Activated naive CD4-positive, alpha-beta T cell treated with anti-CD3 and anti-CD28 coated beads, Interleukin-2, amount 10 ng/mL, durations not matched to agents 7 days and 5 days (primary cell): ENCODE measurements around the gene ZNF423.

Experiments used
- CTCF ChIA-PET: fragments of 350-600 bp; sonication (Branson Sonifier 250); formaldehyde crosslinking; loops from one replicate; lab custom pipeline; 2021; ENCODE audit warnings: antibody characterized with exemption; lab: Charles Lee
- DNase-seq: peaks from one replicate; pipeline ENCODE4 v3.0.0-alpha.2; 2020
- H3K27ac Mint-ChIP-seq: one replicate; pipeline ENCODE4 v1.8.0; 2021; ENCODE audit warnings: mild to moderate bottlenecking, moderate library complexity, mixed read lengths
- H3K27me3 Mint-ChIP-seq: one replicate; pipeline ENCODE4 v1.8.0; 2021; ENCODE audit warnings: mild to moderate bottlenecking, mixed read lengths
- H3K36me3 Mint-ChIP-seq: one replicate; pipeline ENCODE4 v1.8.0; 2021; ENCODE audit warnings: mixed read lengths
- H3K4me1 Mint-ChIP-seq: one replicate; pipeline ENCODE4 v1.8.0; 2021; ENCODE audit warnings: mixed read lengths
- H3K4me3 Mint-ChIP-seq: one replicate; pipeline ENCODE4 v1.8.0; 2021; ENCODE audit warnings: mild to moderate bottlenecking, moderate library complexity, mixed read lengths
- H3K9me3 Mint-ChIP-seq: one replicate; pipeline ENCODE4 v1.8.0; 2021; ENCODE audit warnings: mixed read lengths

ZNF423 gene

DNA sequence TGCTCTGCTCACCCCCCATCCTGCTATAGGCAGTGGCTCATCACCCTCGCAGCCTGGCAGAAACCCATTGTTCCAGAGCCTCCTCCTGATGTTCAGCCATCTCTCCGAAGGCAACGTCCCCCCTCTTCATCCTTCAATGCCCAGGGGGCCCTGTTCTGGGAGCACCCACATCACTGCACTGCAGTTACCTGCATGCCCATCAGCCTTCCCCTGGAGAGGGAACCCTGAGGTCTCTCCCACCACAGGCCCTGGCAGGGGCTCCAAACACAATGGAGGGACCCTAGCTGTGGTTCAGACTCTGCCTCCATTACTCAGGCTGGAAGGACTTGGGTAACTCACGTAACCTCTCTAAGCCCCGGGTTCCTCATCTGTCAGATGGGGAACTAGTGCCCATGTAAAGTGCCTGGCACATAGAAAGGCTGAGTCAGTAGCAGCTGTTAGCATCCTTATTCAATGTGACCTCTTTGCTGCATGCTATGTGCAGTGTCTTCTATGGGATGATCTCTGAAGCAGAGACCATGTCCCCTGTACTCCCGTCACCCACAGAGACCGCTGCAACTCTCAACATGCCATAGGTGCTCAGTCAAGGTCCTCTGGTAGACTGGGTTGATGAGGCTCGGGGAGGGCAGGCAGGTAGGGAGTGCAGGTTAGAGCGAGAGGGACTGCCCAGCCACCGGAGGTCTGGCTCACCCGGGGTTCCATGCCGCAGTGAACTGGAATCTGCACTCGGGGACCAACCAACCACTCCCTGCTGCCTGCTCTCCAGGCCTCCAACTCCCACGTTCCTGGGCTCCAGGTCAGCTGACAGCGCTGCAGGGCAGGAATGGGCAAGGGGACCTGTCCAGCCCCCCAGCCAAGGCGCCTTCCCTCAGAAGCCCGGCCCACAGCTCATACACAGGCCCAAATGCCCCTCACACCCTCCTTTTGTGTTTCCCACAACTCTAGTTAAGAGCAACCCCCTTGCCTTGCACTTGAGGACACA, 233.2 kb downstream of the ZNF423 start:
- no peak for DNase-seq
- Mint-ChIP-seq H3K27ac (no peak overlapping the region), H3K4me3 (no peak overlapping the region), H3K36me3 (no peaks in the 10 kb centered on the region), H3K9me3 (no peaks in the 10 kb centered on the region), H3K27me3 (no peaks in the 10 kb centered on the region), H3K4me1 (no peaks in the 10 kb centered on the region)
- CTCF ChIA-PET = interaction anchor here (0.6 kb wide), 1 partner anchor 235 kb away, joined by 3 read pairs; no protein-coding TSS in a partner anchor

DNA sequence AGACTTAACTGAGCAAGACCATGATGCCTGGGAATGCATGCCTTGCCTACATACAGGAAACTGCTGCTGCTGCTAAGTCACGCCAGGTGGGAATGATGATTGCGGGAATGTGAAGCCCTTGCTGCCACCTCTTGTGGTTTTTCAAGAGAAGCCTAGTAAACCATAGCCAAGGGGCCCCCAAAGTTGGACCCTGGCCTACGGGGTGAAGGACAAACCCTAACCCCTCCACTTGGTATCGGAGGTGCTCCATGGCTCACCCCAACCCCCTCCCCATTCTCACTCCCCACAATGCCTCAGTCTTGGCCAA, 233.9 kb downstream of the ZNF423 start:
- H3K27me3 Mint-ChIP-seq = no peaks in the 10 kb centered on the region
- no peak overlapping the region for H3K27ac Mint-ChIP-seq
- CTCF ChIA-PET = no interaction called here
- no peaks in the 10 kb centered on the region for H3K36me3 Mint-ChIP-seq
- H3K9me3 Mint-ChIP-seq = no peaks in the 10 kb centered on the region
- no peaks in the 10 kb centered on the region for H3K4me1 Mint-ChIP-seq
- DNase-seq = no peak
- H3K4me3 Mint-ChIP-seq = no peak overlapping the region

DNA sequence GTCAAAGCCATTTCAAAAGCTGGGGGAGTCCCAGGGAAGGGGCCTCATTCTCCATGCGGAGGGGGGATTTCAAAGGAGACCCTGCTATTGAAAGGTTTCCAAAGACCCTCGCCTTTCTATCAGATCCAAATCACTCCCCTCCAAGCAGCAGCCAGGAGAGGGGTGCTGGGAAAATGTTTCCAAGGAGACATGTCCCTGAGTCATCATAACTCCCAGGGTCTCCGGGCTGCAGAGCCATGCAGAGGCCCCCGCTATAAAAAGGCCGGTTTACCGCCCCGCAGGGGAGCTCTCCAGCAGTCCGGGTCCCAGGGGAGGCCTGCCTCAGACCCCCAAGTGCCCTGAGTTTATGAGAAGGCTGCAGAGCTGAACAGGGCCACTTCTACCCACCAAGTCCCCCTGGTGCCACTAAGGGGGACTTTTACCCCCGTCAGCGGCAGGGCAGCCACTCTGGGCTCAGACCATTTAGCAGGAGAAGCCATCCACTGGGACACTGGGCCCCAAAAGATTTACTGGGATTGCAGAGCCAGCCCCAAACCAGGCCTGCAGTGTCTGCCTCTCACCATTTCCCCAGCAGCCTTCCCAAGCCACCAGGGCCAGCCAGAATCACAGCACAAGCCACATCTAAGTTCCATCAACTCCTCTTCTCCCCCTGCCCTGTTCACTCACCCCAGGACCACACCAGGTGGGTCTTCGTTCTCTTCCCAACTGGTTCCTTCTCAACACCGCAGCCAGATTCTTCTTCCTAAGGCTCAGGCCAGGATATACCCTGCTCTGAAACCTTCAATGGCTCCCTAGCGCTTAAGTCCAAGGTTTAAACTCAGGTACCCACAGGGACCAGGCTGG, 234.4 kb downstream of the ZNF423 start:
- Mint-ChIP-seq H3K4me1 (no peaks in the 10 kb centered on the region), H3K27ac (no peak overlapping the region), H3K27me3 (no peaks in the 10 kb centered on the region), H3K4me3 (no peak overlapping the region), H3K36me3 (no peaks in the 10 kb centered on the region), H3K9me3 (no peaks in the 10 kb centered on the region)
- CTCF ChIA-PET = no interaction called here
- no peak for DNase-seq

DNA sequence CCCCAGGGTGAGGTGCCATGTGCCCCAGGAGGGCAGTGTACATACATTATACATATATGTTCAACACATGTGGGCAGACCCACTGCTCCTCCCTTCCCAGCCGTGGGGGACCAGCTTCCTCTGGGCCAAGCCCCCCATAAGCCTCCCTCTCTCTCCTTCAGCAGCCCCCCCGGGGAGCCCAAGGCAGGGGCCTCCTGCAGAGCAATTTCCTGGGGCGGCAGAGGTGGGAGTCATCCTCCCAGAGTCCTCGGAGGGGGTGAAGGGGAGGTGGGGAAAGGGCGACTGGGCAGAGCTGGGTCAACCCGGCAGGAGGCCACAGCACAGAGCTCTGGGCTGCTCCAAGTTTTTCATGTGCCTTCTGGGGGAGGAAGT, 235.1 kb downstream of the ZNF423 start:
- DNase-seq = no peak
- no peaks in the 10 kb centered on the region for H3K36me3 Mint-ChIP-seq
- no peaks in the 10 kb centered on the region for H3K4me1 Mint-ChIP-seq
- H3K4me3 Mint-ChIP-seq = no peak overlapping the region
- no peaks in the 10 kb centered on the region for H3K27me3 Mint-ChIP-seq
- no peaks in the 10 kb centered on the region for H3K9me3 Mint-ChIP-seq
- no peak overlapping the region for H3K27ac Mint-ChIP-seq
- CTCF ChIA-PET = no interaction called here

DNA sequence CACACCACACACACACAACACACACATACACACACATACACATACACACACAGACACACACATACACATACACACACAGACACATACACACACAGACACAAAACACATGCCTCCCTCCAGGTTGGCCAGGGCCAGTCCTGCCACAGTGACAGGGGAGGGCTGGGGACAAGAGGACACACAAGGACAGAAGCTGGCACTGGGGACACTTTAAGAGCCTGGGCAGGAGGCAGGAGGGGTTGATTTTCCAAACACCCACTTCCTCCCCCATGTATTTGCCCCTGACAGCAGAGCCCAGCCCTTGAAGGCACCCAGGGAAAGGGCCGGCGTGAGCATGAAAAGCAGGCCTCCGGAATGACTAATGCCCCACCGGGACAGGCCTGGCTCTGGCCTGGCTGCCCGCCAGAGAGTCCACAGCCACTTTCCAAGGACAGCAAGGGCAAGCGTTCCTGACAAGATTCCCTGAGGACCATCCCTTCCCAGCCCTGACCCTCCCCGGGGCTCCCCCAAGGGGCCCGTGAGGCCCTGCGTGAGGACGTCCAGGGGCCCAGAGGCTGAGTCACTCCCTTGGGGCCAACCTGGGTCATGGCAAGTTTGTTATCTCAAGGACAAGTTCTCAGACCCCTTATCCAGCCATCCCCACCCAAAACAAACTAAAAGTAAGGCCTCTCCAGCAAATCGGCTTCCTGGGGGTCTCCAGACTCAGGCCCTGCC, 235.6 kb downstream of the ZNF423 start:
- H3K4me1 Mint-ChIP-seq = no peaks in the 10 kb centered on the region
- CTCF ChIA-PET = no interaction called here
- H3K36me3 Mint-ChIP-seq = no peaks in the 10 kb centered on the region
- H3K4me3 Mint-ChIP-seq = no peak overlapping the region
- no peaks in the 10 kb centered on the region for H3K27me3 Mint-ChIP-seq
- DNase-seq = no peak
- no peak overlapping the region for H3K27ac Mint-ChIP-seq
- no peaks in the 10 kb centered on the region for H3K9me3 Mint-ChIP-seq

DNA sequence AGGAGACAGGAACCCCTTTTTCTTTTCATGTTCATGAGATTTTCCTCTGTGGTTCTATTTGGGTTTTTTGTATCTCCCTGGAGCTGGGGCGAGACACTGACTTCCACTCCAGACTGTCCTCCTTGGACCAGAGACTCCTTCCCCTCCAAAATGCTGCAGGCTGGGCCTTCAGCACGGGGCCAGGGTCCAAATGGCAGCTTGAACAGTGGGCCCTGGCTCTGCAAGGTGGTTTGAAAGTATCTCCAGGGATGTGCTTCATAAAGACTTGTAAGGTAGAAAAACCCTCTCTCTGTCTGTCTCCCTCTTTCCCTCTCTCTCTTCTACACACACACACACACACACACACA, 236.1 kb downstream of the ZNF423 start:
- CTCF ChIA-PET = interaction anchor here (0.6 kb wide), 1 partner anchor 120 kb away, joined by 6 read pairs; no protein-coding TSS in a partner anchor
- no peak for DNase-seq
- H3K36me3 Mint-ChIP-seq = no peaks in the 10 kb centered on the region
- no peak overlapping the region for H3K27ac Mint-ChIP-seq
- H3K4me1 Mint-ChIP-seq = no peaks in the 10 kb centered on the region
- no peaks in the 10 kb centered on the region for H3K27me3 Mint-ChIP-seq
- no peak overlapping the region for H3K4me3 Mint-ChIP-seq
- H3K9me3 Mint-ChIP-seq = no peaks in the 10 kb centered on the region

DNA sequence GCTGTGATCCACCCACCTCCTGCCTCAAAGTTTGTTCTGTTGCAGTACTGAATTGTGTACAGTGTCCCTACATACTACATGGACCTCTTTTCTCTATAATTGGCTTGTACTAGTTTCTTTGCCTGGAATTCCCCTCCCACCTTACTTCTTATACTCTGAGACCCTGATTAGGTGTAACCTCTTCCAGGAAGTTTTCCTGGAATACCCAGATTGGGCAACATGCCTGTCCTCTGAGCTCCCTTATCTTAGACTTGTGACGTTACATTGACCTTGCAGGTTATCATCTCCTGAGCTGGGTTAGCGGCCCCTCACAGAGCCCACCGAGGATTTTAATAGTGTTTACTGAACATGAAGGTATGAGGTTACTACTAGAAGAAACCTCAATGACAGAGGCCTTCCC, 237.0 kb downstream of the ZNF423 start:
- CTCF ChIA-PET = no interaction called here
- Mint-ChIP-seq H3K4me1 (no peaks in the 10 kb centered on the region), H3K4me3 (no peak overlapping the region), H3K9me3 (no peaks in the 10 kb centered on the region), H3K36me3 (no peaks in the 10 kb centered on the region), H3K27ac (no peak overlapping the region), H3K27me3 (no peaks in the 10 kb centered on the region)
- no peak for DNase-seq

DNA sequence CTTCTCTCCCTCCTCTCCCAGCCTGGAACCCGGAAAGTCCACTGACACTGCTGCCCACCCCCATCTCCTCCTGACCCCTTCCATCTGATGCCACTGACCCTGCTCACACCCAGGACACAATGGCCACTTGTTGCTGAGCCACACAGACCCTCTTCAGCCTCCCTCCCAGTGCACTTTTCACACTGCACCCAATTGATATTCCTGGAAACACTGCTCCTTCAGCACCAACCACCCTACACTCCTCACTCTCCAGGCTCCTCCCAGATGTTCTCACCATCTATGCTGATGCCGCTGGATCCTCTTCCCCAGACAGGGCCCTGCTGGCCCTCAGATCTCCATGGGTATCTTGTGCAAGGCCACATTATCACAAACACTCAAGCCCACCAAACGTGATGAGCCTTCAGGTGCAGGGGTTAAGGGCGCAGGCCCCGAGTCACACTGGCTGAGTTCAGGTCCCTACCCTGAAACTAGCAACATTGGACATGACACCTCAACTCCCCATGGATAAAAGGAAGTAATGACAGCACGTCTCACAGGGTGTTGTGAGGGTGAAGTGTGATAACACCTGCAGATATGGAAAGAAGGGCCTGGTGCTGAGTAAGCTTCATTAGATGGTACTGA, 238.1 kb downstream of the ZNF423 start:
- H3K4me1 Mint-ChIP-seq = no peaks in the 10 kb centered on the region
- H3K36me3 Mint-ChIP-seq = no peaks in the 10 kb centered on the region
- no peak overlapping the region for H3K27ac Mint-ChIP-seq
- H3K9me3 Mint-ChIP-seq = no peaks in the 10 kb centered on the region
- no peak for DNase-seq
- CTCF ChIA-PET = no interaction called here
- peaks cover 4% of the 10 kb centered on the region for H3K27me3 Mint-ChIP-seq
- no peak overlapping the region for H3K4me3 Mint-ChIP-seq

DNA sequence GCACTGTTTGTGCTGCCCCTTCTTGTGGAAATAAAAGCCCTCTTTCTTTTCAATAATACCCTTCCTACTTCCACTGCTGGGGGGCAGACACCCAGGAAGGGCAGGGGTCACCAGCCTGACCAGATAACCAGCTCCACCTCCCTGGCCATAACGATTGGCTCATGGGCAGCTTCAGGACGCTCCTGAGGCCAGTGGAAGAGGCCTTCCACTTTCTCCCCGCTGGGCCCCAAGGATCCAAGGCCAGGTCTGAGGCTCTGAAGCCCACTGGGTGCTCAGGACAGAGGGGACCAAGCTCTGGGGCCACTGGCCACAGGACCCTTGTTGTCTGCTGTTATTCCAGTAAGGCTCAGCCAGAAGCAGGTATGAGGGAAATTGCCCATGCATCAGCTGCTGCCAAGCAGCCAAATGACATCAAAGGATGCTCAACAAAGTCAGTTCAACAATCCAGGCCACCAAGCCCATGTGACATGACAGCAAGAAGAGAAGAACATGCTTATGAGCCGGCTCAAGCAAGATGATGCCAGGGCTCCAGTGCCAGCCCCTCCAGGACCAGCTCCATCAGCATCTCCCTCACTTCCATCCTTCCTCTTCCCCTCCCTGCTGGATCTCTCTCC, 238.8 kb downstream of the ZNF423 start:
- no peak overlapping the region for H3K4me3 Mint-ChIP-seq
- CTCF ChIA-PET = no interaction called here
- no peak for DNase-seq
- no peaks in the 10 kb centered on the region for H3K9me3 Mint-ChIP-seq
- H3K27ac Mint-ChIP-seq = no peak overlapping the region
- H3K36me3 Mint-ChIP-seq = no peaks in the 10 kb centered on the region
- H3K27me3 Mint-ChIP-seq = peaks cover 4% of the 10 kb centered on the region
- no peaks in the 10 kb centered on the region for H3K4me1 Mint-ChIP-seq

DNA sequence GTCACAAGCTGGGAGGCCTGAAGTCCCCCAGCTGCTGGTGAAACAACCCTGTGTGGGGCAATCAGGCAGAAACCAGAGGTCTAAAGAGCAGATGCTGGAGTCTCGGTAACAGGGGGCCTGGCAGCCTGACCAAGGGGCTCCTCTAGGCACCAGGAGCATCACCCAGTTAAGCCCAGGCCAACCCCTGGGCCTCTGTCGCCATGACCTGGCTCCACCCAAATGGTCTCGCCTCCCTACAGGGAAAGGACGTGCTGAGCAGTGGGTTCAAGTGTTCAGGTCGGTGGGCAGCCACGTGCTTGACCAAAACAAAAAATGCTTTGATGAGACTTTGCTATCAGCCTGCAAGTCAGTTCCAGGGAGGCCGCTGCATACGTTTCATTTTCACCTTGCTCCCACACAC, 240.3 kb downstream of the ZNF423 start:
- no peak for DNase-seq
- Mint-ChIP-seq H3K27ac (no peak overlapping the region), H3K4me3 (no peak overlapping the region), H3K27me3 (peaks cover 4% of the 10 kb centered on the region), H3K4me1 (no peaks in the 10 kb centered on the region), H3K9me3 (no peaks in the 10 kb centered on the region), H3K36me3 (no peaks in the 10 kb centered on the region)
- CTCF ChIA-PET = no interaction called here

DNA sequence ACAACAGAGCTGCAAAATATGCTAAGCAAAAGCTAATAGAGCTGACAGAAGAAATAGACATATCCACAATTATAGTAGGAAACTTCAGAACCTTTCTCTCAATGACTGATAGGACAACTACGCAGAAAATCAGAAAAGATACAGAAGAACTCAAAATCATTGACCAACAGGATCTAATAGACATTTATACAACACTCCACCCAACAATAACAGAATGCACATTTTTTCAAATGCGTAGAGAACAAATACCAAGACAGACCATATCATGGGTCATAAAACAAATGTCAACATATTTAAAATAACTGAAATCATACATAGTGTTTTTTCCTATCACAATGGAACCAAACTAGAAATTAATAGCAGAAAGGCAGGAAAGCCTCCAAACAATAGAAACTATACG, 244.9 kb downstream of the ZNF423 start:
- Mint-ChIP-seq H3K27me3 (peaks cover 24% of the 10 kb centered on the region), H3K4me1 (no peaks in the 10 kb centered on the region), H3K9me3 (no peaks in the 10 kb centered on the region), H3K27ac (no peak overlapping the region), H3K4me3 (no peak overlapping the region), H3K36me3 (no peaks in the 10 kb centered on the region)
- no peak for DNase-seq
- CTCF ChIA-PET = no interaction called here

DNA sequence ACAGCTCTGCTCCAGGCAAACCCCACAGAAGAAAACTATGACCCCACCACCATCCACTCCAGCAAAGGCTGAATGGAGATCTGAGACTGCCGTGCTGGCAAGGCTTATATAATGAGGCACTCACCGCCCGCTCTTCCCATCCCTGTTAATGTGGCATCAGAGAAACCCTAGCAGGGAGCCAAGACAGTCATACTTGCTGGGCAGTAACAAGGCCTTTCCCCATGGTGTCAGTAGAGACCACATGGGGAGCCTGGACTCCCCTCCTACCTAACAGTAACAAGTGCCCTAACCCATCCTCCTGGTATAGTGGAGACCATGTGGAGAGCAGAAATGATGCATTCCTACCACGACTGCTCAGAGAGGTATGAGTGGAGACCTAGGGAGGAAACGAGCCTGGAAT, 247.1 kb downstream of the ZNF423 start:
- no peak for DNase-seq
- Mint-ChIP-seq H3K27me3 (peaks cover 28% of the 10 kb centered on the region), H3K4me1 (no peaks in the 10 kb centered on the region)

DNA sequence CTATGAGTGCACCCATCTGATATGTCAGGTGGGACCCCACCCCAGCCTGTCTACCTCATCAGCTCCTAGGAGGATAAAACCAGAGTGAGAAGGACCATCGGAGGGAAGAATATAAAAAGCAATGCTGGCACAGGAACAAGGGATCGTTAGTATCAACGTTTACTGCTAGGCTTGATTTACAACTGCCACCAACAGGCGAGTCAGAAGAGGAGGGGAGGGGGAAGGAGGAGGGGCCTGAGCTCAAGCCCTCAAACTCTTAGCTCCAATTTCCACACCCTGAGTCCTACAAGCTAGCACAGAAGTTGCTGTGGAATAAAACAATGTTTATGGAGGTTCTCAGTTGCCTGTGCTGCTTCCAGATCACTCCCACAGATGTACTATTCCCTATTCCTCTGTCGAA, 247.8 kb downstream of the ZNF423 start:
- no peak overlapping the region for H3K4me3 Mint-ChIP-seq

More for the DNA sequence above, 247.1 kb downstream of the ZNF423 start:
- CTCF ChIA-PET = no interaction called here
- Mint-ChIP-seq H3K9me3 (no peaks in the 10 kb centered on the region), H3K36me3 (no peaks in the 10 kb centered on the region), H3K27ac (no peak overlapping the region), H3K4me3 (no peak overlapping the region)

More for the DNA sequence above, 247.8 kb downstream of the ZNF423 start:
- H3K36me3 Mint-ChIP-seq = no peaks in the 10 kb centered on the region
- CTCF ChIA-PET = no interaction called here
- no peaks in the 10 kb centered on the region for H3K4me1 Mint-ChIP-seq
- H3K27ac Mint-ChIP-seq = no peak overlapping the region
- H3K27me3 Mint-ChIP-seq = peaks cover 24% of the 10 kb centered on the region
- DNase-seq = no peak
- H3K9me3 Mint-ChIP-seq = no peaks in the 10 kb centered on the region
